Psoas muscle (tissue), 8 donors: ENCODE measurements around the gene SMAD9. TPM values are rescaled to one million over a fixed set of nuclear protein-coding genes. Genes with fewer than 3 reads are reported as not detected.
A peak's percentile ranks its signal among the peaks of the same experiment; 100 is the strongest.

Experiments
- ATAC-seq, 4 donors: fragments of 200-7000 bp; cut with Tn5 transposase; one replicate each; pipeline ENCODE4 v1.9.1; 2020; ENCODE audit warnings: moderate library complexity in 3 of 4, mild to moderate bottlenecking in 2 of 4
- DNase-seq, 2 donors: peaks; one replicate each; pipeline ENCODE4 v3.0.0-alpha.2; 2020
- H3K27ac ChIP-seq: fragments of 200-600 bp; one replicate; pipeline ENCODE4 v1.8.0; 2022
- H3K27me3 ChIP-seq, 3 donors: fragments of 200-600 bp in 1 of 3; one replicate each; pipeline versions ENCODE4 v1.6.1 to v1.8.0; 2013 to 2022; ENCODE audit warnings: low read length in 2 of 3, mild to moderate bottlenecking in 2 of 3, moderate library complexity in 1 of 3; ENCODE audit not compliant: insufficient read depth in 3 of 3
- H3K36me3 ChIP-seq, 2 donors: fragments of 200-600 bp in 1 of 2; one replicate each; pipeline versions ENCODE4 v1.6.1 to v1.8.0; 2013 to 2022; ENCODE audit warnings: low read depth in 1 of 2, mild to moderate bottlenecking in 1 of 2, moderate library complexity in 1 of 2; ENCODE audit not compliant: insufficient read depth in 1 of 2
- H3K4me1 ChIP-seq: fragments of 200-600 bp; one replicate; pipeline ENCODE4 v1.8.0; 2022
- H3K4me3 ChIP-seq: fragments of 200-600 bp; one replicate; pipeline ENCODE4 v1.8.0; 2022; ENCODE audit warnings: mild to moderate bottlenecking
- H3K9me3 ChIP-seq: fragments of 200-600 bp; one replicate; pipeline ENCODE4 v1.8.0; 2022
- CTCF ChIP-seq: fragments of 200-600 bp; IDR thresholded peaks from one replicate; pipeline ENCODE4 v1.8.0; 2022; ENCODE audit warnings: antibody characterized with exemption
- WGBS, 3 donors: extraction: QIAGEN DNeasy Blood & Tissue Kit; methylation state at CpG; one replicate each; pipeline versions ENCODE4 v1.1.6 to v1.1.7; 2013; 5-methylcytosine and 5-hydroxymethylcytosine counted together
- intact Hi-C, 2 donors: fragments of 100-400 bp; cut with DNase I; formaldehyde crosslinking; loops; one replicate each; pipeline versions ENCODE4 v1.11.0 to v1.14.2; 2022
- polyA plus RNA-seq, 3 donors: library from polyadenylated mRNA; stranded (reverse); fragments of 200-250 nt; gene quantifications; one replicate each; pipeline ENCODE4 v1.2.3, GENCODE V29; 2013
- total RNA-seq, 4 donors: library from RNA; stranded (reverse); fragmentation: NEBNext Ultra II Directional in 2 of 4; extraction: Animal tissue kit (Norgen Biotek cat#: 25700) in 2 of 4; gene quantifications; one replicate each; pipeline versions ENCODE4 v1.2.1 to v1.2.4, GENCODE V29; 2021 to 2023
- donor health status: healthy with polysubstance abuse.
- donor health status: DM: no; HTN: no; CAD: no; lungs with moderate emphysema.
- donor health status: Bipolar disorder and iron deficiency.
- donor health status: healthy.
- donor health status: DM: yes; HTN: yes; CAD: no.
- donor health status: DM: no; HTN: no; CAD: no.
- donor health status: DM: no; HTN: no; CAD: no.
- donor health status: DM: yes; HTN: yes; CAD: no.

Gene SMAD9
- total and polyA plus RNA-seq, 7 donors: 0.51 to 33.5 (median 1.3) TPM

DNA sequence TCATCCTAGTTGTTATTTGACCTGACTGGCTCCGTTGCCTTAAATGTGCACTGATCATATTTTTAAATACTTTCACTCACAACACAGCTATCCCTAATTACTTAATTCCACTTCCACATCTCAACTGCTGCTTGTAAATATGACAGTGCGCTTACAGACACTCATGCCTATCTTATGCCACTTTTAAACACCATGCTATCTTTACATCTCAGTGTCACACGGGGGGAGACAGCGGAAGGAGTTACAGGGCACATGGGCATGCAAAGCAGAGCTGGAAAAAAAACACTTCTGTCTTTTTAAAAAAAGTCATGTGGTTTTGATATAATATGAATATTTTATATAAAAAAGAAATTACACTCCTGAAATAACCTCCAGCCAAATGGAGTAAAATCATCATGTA is 44.1 kb downstream of the SMAD9 start:
- ATAC-seq (no peak), DNase-seq (no peak)
- WGBS, 3 donors: 72 to 87% (median 72%) methylated on average over 4 of the region's 4 CpGs
- intact Hi-C loops: no loop called here
- no peak for TF ChIP-seq CTCF
- Histone ChIP-seq H3K4me3 (no peak overlapping the region), H3K9me3 (no peaks in the 10 kb centered on the region), H3K4me1 (peaks cover 2% of the 10 kb centered on the region), H3K27me3 (no peaks in the 10 kb centered on the region), H3K27ac (no peak overlapping the region), H3K36me3 (peaks cover 0 to 41% of the 10 kb centered on the region in 2 donors)

GRCh38 chr13:36875431-36875830 is 44.6 kb downstream of the SMAD9 start:
- intact Hi-C loops: no loop called here
- no peak for ATAC-seq
- peaks cover 0 to 46% of the 10 kb centered on the region in 2 donors for H3K36me3 ChIP-seq

DNA sequence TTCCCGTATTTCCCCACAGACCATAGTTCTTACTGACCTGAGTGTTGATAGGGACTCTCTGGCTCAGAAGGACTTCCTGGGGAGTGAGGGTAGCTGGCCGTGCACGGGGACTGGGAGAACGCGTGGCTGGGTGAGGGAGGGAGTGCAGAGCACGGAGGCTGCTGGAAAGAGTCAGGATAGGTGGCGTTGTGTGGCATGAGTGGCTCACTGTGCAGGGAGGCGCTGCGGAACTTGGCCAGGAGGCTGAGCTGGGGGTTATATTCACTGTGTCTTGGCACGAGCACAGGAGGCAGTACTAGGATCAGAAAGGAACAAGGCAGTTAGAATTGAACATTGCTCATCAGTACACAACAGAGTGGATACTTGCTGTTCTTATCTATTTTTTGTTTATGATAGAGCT is 47.4 kb downstream of the SMAD9 start:
- WGBS, 3 donors: 75 to 83% (median 76%) methylated on average over 10 of the region's 10 CpGs
- DNase-seq (peak in 1 of 2 donors; percentile 26), ATAC-seq (peak in 2 of 4 donors; percentile 50 to 86)
- intact Hi-C loops: no loop called here
- peaks cover 0 to 44% of the 10 kb centered on the region in 2 donors for H3K36me3 ChIP-seq
- no peaks in the 10 kb centered on the region for H3K4me1 ChIP-seq
- no peak overlapping the region for H3K4me3 ChIP-seq
- TF ChIP-seq CTCF: no peak
- H3K27ac ChIP-seq: no peak overlapping the region
- H3K27me3 ChIP-seq: no peaks in the 10 kb centered on the region
- no peaks in the 10 kb centered on the region for H3K9me3 ChIP-seq

More at GRCh38 chr13:36875431-36875830, 44.6 kb downstream of the SMAD9 start:
- H3K9me3 ChIP-seq: no peaks in the 10 kb centered on the region
- H3K4me3 ChIP-seq: no peak overlapping the region
- 94 to 98% (median 97%) methylated on average over 4 of the region's 4 CpGs for WGBS, 3 donors
- no peak for DNase-seq
- H3K27ac ChIP-seq: no peak overlapping the region
- no peak for TF ChIP-seq CTCF
- no peaks in the 10 kb centered on the region for H3K27me3 ChIP-seq
- no peaks in the 10 kb centered on the region for H3K4me1 ChIP-seq

DNA sequence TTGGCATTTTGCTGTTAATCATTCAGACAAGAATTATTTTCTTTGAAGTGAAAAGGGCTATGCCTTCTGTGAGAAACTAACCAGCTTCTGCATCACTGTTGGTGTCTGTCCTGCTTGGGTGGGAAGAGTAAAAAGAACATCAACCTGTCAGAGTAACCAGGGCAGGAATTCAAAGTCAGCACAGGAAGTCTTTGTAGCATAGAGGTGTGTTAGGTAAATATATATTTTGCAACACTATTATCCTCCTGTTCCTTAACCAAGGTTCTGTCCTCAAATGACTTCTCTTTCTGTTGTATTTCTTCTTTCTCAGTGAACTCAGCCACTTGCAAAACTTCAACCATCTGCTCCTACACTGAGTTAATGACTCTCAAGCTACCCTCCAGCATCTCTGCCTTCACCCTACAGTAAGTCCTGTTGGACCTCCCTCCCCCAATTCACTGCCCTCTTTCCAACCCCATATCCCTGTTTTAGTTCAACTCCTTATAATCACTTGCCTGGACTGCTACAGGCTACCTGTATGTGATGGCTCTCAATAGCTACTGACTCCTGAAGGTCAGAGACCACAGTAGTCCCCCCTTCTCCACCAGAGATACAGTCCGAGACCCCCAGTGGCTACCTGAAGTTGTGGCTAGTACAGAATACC is 49.9 kb downstream of the SMAD9 start:
- intact Hi-C loops: no loop called here
- TF ChIP-seq CTCF: no peak
- no peaks in the 10 kb centered on the region for H3K9me3 ChIP-seq
- H3K36me3 ChIP-seq: peaks cover 0 to 67% of the 10 kb centered on the region in 2 donors
- DNase-seq: no peak
- H3K27me3 ChIP-seq: no peaks in the 10 kb centered on the region
- ATAC-seq: no peak
- H3K4me1 ChIP-seq: no peaks in the 10 kb centered on the region
- H3K27ac ChIP-seq: no peak overlapping the region
- 92 to 100% (median 95%) methylated on average over 1 of the region's 1 CpG for WGBS, 3 donors
- no peak overlapping the region for H3K4me3 ChIP-seq

DNA sequence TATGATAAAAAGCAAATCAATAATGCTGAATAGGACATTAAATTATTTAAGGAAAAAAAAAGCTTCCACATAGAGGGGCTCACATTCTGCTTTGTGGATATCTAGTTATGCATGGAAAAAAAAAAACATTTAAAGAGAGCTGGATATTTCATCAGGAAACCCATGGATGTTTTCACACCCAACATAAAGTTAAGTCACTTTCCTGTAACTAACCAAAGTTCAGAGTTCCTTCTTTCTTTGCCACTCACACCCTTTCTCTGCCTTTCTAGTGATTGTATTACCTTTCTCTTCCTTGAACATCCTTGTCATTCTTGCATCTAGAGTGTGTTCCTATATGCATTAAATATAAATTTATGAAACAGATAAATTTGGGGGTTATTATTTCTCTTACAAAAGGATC is 53.8 kb downstream of the SMAD9 start:
- H3K36me3 ChIP-seq: peaks cover 0 to 68% of the 10 kb centered on the region in 2 donors

More for the DNA sequence above, 53.8 kb downstream of the SMAD9 start:
- Histone ChIP-seq H3K27me3 (no peaks in the 10 kb centered on the region), H3K9me3 (no peaks in the 10 kb centered on the region), H3K4me1 (no peaks in the 10 kb centered on the region), H3K4me3 (no peak overlapping the region), H3K27ac (no peak overlapping the region)
- intact Hi-C loops: no loop called here
- TF ChIP-seq CTCF: no peak
- DNase-seq (no peak), ATAC-seq (no peak)
